DND-41 (cell line): ENCODE measurements around the gene OAS2.

Experiments used
- ATAC-seq: fragments of 200-7000 bp; cut with Tn5 transposase; 3 replicates; pipeline ENCODE4 v1.9.1; 2021; ENCODE audit warnings: low read depth; ENCODE audit not compliant: insufficient read depth
- DNase-seq: peaks from one replicate; pipeline ENCODE4 v3.0.0-alpha.2; 2020
- H2AFZ ChIP-seq: 2 replicates; pipeline ENCODE4 v1.6.0; 2012; ENCODE audit warnings: low read depth, low read length
- H3K27ac ChIP-seq: 2 replicates; pipeline ENCODE4 v1.5.1; 2012; ENCODE audit warnings: low read length, inconsistent platforms
- H3K27me3 ChIP-seq: fragments of 200-600 bp; sonication (generic); 2 replicates; pipeline ENCODE4 v1.6.0; 2012; ENCODE audit warnings: low read length, mild to moderate bottlenecking, inconsistent platforms; ENCODE audit not compliant: insufficient read depth, poor library complexity
- H3K36me3 ChIP-seq: 2 replicates; pipeline ENCODE4 v1.5.1; 2012; ENCODE audit warnings: low read length, inconsistent platforms; ENCODE audit not compliant: insufficient read depth
- H3K4me1 ChIP-seq: 2 replicates; pipeline ENCODE4 v1.5.1; 2012; ENCODE audit warnings: mild to moderate bottlenecking, low read length; ENCODE audit not compliant: insufficient read depth
- H3K4me2 ChIP-seq: 2 replicates; pipeline ENCODE4 v1.6.0; 2012; ENCODE audit warnings: mild to moderate bottlenecking, moderate library complexity, low read length, inconsistent platforms; ENCODE audit not compliant: insufficient read depth
- H3K4me3 ChIP-seq, 2 experiments: fragments of 200-600 bp in 1 of 2; shearing (Covaris generic) in 1 of 2; 2 replicates each; pipeline ENCODE4 v1.5.1; 2012 to 2016; ENCODE audit warnings: inconsistent platforms in 2 of 2, low read length in 2 of 2, mild to moderate bottlenecking in 2 of 2, low read depth in 1 of 2, moderate library complexity in 1 of 2
- H3K79me2 ChIP-seq: 2 replicates; pipeline ENCODE4 v1.6.0; 2012; ENCODE audit warnings: low read length, inconsistent platforms; ENCODE audit not compliant: insufficient read depth
- H3K9ac ChIP-seq: 2 replicates; pipeline ENCODE4 v1.6.0; 2012; ENCODE audit warnings: low read depth, mild to moderate bottlenecking, inconsistent platforms, low read length, moderate library complexity
- H3K9me3 ChIP-seq: 2 replicates; pipeline ENCODE4 v1.5.1; 2012; ENCODE audit warnings: low read length, moderate library complexity, mild to moderate bottlenecking, inconsistent platforms; ENCODE audit not compliant: insufficient read depth, severe bottlenecking
- H4K20me1 ChIP-seq: 2 replicates; pipeline ENCODE4 v1.6.0; 2012; ENCODE audit warnings: low read length; ENCODE audit not compliant: insufficient read depth
- CTCF ChIP-seq: IDR thresholded peaks from 2 replicates; pipeline ENCODE4 v1.5.1; 2012; ENCODE audit warnings: borderline replicate concordance, low read length, moderate library complexity, mild to moderate bottlenecking; ENCODE audit not compliant: poor library complexity, severe bottlenecking; ENCODE audit errors: extremely low read depth
- EZH2 ChIP-seq: IDR thresholded peaks from 3 replicates; pipeline ENCODE4 v1.6.1; 2012; ENCODE audit warnings: borderline replicate concordance, low read depth, mild to moderate bottlenecking, moderate library complexity, low read length, inconsistent platforms; ENCODE audit not compliant: severe bottlenecking

The OAS2 gene

GRCh38 chr12:113052326-113052725 lies 74.0 kb downstream of the OAS2 start:
- peak overlapping the region; percentile 97 for H3K27ac ChIP-seq
- TF ChIP-seq EZH2 (no peak), CTCF (no peak)
- peaks cover 83% of the 10 kb centered on the region for H3K4me1 ChIP-seq
- peaks cover 74% of the 10 kb centered on the region for H3K79me2 ChIP-seq
- peak overlapping the region; percentile 52 for H3K4me2 ChIP-seq
- no peak overlapping the region; the same call in 1 of the 2 replicates for H2AFZ ChIP-seq
- peak overlapping the region; percentile 43 for H3K9ac ChIP-seq
- peak overlapping the region in 1 of 2 experiments; percentile 31; a peak in 1 of 4 replicates for H3K4me3 ChIP-seq
- ATAC-seq, result peak; percentile 47
- peak; percentile 70 for DNase-seq
- H4K20me1 ChIP-seq, result no peaks in the 10 kb centered on the region
- peaks cover under 1% of the 10 kb centered on the region; the same call in 1 of the 2 replicates for H3K36me3 ChIP-seq
- H3K9me3 ChIP-seq, result no peaks in the 10 kb centered on the region
- H3K27me3 ChIP-seq, result no peaks in the 10 kb centered on the region

GRCh38 chr12:113054948-113055486 lies 76.7 kb downstream of the OAS2 start:
- Histone ChIP-seq H3K27ac (peak overlapping the region; percentile 93), H3K9ac (peak overlapping the region; percentile 86), H3K4me1 (peaks cover 86% of the 10 kb centered on the region), H2AFZ (no peak overlapping the region), H3K79me2 (peaks cover 91% of the 10 kb centered on the region), H3K4me3 (peak overlapping the region in 1 of 2 experiments; percentile 74; a peak in 2 of 4 replicates), H3K27me3 (no peaks in the 10 kb centered on the region), H3K9me3 (no peaks in the 10 kb centered on the region), H3K4me2 (peak overlapping the region; percentile 82), H3K36me3 (peaks cover 27% of the 10 kb centered on the region), H4K20me1 (peaks cover 19% of the 10 kb centered on the region)
- ATAC-seq (no peak), DNase-seq (peak; percentile 40)
- TF ChIP-seq EZH2, result no peak
- TF ChIP-seq CTCF, result no peak

- peak overlapping the region; percentile 86 for H3K9ac ChIP-seq
Observed at GRCh38 chr12:113055594-113056380, 77.5 kb downstream of the OAS2 start.

More at GRCh38 chr12:113055594-113056380, 77.5 kb downstream of the OAS2 start:
- peak overlapping the region; percentile 93 for H3K27ac ChIP-seq
- peaks cover 27% of the 10 kb centered on the region for H4K20me1 ChIP-seq
- peak overlapping the region; percentile 71 for H2AFZ ChIP-seq
- peaks cover 95% of the 10 kb centered on the region for H3K79me2 ChIP-seq
- H3K4me3 ChIP-seq, result peak overlapping the region; percentile 74 to 84
- no peaks in the 10 kb centered on the region for H3K27me3 ChIP-seq
- H3K4me1 ChIP-seq, result peaks cover 86% of the 10 kb centered on the region
- H3K36me3 ChIP-seq, result peaks cover 35% of the 10 kb centered on the region
- H3K9me3 ChIP-seq, result no peaks in the 10 kb centered on the region
- DNase-seq, result peak; percentile 32
- H3K4me2 ChIP-seq, result peak overlapping the region; percentile 82
- ATAC-seq, result 0 out of 3 replicates have a peak, but pooled peaks have one; percentile 0
- TF ChIP-seq EZH2, result no peak
- no peak for TF ChIP-seq CTCF
